ENCODE measurements around the gene CHMP6.

DNA sequence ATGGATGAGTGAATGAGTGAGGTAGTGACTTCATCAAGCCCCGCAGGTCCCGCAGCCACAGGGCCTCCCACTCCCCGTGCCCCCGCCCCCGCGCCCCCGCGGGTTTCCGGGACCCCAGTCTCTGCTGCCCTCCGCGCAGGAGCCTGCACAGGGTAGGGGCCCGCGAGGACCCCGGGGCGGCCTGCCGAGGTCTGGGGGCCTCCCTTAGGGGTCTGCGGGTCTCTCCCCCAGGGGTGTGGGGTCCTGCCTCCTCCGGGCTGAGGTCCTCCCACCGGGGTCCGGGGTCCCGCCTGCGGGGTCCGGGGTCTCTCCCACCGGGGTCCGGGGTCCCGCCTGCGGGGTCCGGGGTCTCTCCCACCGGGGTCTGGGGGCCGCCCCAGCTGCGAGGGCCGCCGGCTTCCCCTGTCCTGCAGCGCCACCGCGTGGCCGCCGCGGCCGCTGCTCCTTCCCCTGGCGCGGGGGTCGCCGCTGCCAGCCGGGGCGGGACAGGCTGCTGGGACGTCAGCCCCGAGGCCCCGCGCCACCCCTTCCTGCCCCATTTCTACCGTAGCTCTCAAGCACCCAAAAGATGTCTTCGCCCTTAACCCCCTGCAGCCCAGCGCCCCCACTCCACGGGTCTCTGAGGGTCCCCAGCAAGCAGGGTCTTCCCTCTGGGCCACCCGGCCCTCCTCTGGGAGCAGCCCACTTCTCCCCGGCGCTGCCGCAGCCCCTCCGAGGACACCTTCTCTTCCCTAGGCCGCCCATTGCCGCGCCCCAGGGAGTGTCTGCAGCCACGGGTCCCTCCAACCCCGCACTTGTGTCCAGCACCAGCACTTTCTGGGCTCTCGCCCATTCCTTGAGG is 10.4 kb upstream of the CHMP6 start:
- no peak for TF ChIP-seq POLR2AphosphoS5 (IDR thresholded peaks at IDR 0.05)
- TF ChIP-seq, protein P1, sequence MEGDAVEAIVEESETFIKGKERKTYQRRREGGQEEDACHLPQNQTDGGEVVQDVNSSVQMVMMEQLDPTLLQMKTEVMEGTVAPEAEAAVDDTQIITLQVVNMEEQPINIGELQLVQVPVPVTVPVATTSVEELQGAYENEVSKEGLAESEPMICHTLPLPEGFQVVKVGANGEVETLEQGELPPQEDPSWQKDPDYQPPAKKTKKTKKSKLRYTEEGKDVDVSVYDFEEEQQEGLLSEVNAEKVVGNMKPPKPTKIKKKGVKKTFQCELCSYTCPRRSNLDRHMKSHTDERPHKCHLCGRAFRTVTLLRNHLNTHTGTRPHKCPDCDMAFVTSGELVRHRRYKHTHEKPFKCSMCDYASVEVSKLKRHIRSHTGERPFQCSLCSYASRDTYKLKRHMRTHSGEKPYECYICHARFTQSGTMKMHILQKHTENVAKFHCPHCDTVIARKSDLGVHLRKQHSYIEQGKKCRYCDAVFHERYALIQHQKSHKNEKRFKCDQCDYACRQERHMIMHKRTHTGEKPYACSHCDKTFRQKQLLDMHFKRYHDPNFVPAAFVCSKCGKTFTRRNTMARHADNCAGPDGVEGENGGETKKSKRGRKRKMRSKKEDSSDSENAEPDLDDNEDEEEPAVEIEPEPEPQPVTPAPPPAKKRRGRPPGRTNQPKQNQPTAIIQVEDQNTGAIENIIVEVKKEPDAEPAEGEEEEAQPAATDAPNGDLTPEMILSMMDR (IDR thresholded peaks at IDR 0.05), result peak in 4 of 7 experiments; percentile 56 to 91 (median 82)
